GM18511 (cell line): ENCODE data around the gene CDH19.

Source experiments
- ATAC-seq: cut with Tn5 transposase; IDR thresholded peaks from one replicate; pipeline ENCODE4 v1.9.1; 2021; ENCODE audit warnings: mild to moderate bottlenecking, moderate library complexity; ENCODE audit not compliant: unreplicated experiment

CDH19 gene

DNA sequence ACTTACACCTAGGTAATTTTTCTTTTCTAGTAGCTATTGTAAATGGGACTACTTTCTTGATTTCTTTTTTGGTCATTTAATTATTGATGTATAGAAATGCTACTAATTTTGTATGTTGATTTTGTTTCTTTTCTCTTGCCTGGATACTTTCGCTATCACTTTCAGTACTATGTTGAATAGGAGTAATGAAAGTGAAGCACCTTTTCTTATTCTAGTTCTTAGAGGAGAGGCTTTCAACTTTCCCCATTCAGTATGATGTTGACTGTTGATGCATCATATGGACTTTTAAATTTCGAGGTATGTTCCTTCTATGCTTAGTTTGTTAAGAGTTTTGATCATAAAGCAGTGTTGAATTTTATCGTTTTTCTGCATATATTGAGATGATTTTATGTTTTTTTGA lies 142.5 kb downstream of the CDH19 start:
- no peak for ATAC-seq

DNA sequence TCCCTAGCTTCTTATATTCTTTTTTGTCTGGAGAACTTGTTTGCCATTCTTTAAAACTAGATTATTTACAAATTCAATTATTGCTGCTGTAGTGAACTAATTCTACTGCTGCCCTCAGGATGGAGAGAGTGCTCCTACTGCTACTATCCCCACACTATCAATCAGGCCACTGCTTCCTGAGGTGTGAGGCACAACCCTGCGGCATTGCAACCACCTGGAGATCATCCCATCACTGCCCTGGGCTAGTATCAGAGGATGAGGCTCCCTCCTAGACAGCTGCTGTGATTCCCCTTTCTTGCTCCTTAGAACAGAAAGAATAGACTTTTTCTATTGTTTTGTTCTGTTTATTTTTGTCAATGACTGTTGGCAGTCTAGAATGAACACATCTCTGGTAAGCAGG lies 146.6 kb downstream of the CDH19 start:
- no peak for ATAC-seq
